Hematopoietic multipotent progenitor cell treated with erythropoietin and hydrocortisone succinate and interleukin-3 and kit ligand, for 17 days (in vitro differentiated cells): Measurements from ENCODE around the gene APP.

Experiments
- DNase-seq: peaks from one replicate; pipeline ENCODE4 v3.0.0-alpha.2; 2015; ENCODE audit warnings: low spot score

APP gene

GRCh38 chr21:25862112-25862511, 308.5 kb downstream of the APP start:
- DNase-seq = no peak

GRCh38 chr21:25859235-25859929, 311.2 kb downstream of the APP start:
- DNase-seq = no peak

GRCh38 chr21:25858325-25858724, 312.2 kb downstream of the APP start:
- DNase-seq = no peak

- DNase-seq = no peak
Observed at GRCh38 chr21:25857308-25858074, 313.1 kb downstream of the APP start.

- DNase-seq = no peak
Observed at GRCh38 chr21:25855576-25855975, 315.0 kb downstream of the APP start.

GRCh38 chr21:25850126-25850842, 320.3 kb downstream of the APP start:
- DNase-seq = no peak

GRCh38 chr21:25848309-25848708, 322.3 kb downstream of the APP start:
- DNase-seq = no peak

- DNase-seq = no peak
Observed at GRCh38 chr21:25845729-25846256, 324.8 kb downstream of the APP start.

GRCh38 chr21:25842925-25843324, 327.6 kb downstream of the APP start:
- no peak for DNase-seq

GRCh38 chr21:25838809-25839208, 331.8 kb downstream of the APP start:
- DNase-seq = no peak

GRCh38 chr21:25837533-25838265, 332.9 kb downstream of the APP start:
- DNase-seq = no peak

GRCh38 chr21:25836396-25836795, 334.2 kb downstream of the APP start:
- DNase-seq = no peak

- no peak for DNase-seq
Observed at GRCh38 chr21:25834381-25834780, 336.2 kb downstream of the APP start.

- no peak for DNase-seq
Observed at GRCh38 chr21:25831300-25831960, 339.1 kb downstream of the APP start.
